ENCODE results near the gene RNF150.

- no peak for TF ChIP-seq CTCF (IDR thresholded peaks at IDR 0.05)
- no peak for TF ChIP-seq POLR2A (IDR thresholded peaks at IDR 0.05)
Observed at GRCh38 chr4:141041021-141041476, 92.2 kb downstream of the RNF150 start.

All from uterus (tissue), 2 donors.